Mucosa of descending colon (tissue), 3 donors: ENCODE results near the gene FAM168B. TPM values are rescaled to one million over a fixed set of nuclear protein-coding genes. Genes with fewer than 3 reads are reported as not detected.
A peak's percentile ranks its signal among the peaks of the same experiment; 100 is the strongest.

Source experiments
- ATAC-seq: fragments of 200-7000 bp; cut with Tn5 transposase; one replicate; pipeline ENCODE4 v1.9.1; 2020; ENCODE audit warnings: mild to moderate bottlenecking, moderate library complexity
- DNase-seq, 3 donors: peaks; one replicate each; pipeline ENCODE4 v3.0.0-alpha.2; 2020
- H3K36me3 ChIP-seq: fragments of 200-600 bp; one replicate; pipeline ENCODE4 v1.8.0; 2021; ENCODE audit warnings: low read depth, mild to moderate bottlenecking
- H3K4me1 ChIP-seq: fragments of 200-600 bp; one replicate; pipeline ENCODE4 v1.8.0; 2021; ENCODE audit warnings: low read depth, mild to moderate bottlenecking
- H3K4me3 ChIP-seq: fragments of 200-600 bp; one replicate; pipeline ENCODE4 v1.8.0; 2021; ENCODE audit warnings: mild to moderate bottlenecking
- H3K9me3 ChIP-seq: fragments of 200-600 bp; one replicate; pipeline ENCODE4 v1.8.0; 2021; ENCODE audit warnings: mild to moderate bottlenecking
- CTCF ChIP-seq: fragments of 200-600 bp; IDR thresholded peaks from one replicate; pipeline ENCODE4 v1.8.0; 2022; ENCODE audit warnings: antibody characterized with exemption, mild to moderate bottlenecking
- intact Hi-C, 2 donors: fragments of 100-400 bp; cut with DNase I in 1 of 2; cut with micrococcal nuclease in 1 of 2; formaldehyde crosslinking; loops; one replicate each; pipeline versions ENCODE4 v1.11.0 to v1.11.1; 2022; cut with DNase I, micrococcal nuclease
- long read RNA-seq, 2 donors: library from polyadenylated mRNA; unstranded; transcript quantifications; one replicate each; pipeline ENCODE4 v2.0.0, GENCODE V29; 2019 to 2021
- total RNA-seq, 3 donors: library from RNA; stranded (reverse); fragmentation: NEBNext Ultra II Directional in 2 of 3; extraction: Animal tissue kit (Norgen Biotek cat#: 25700) in 2 of 3; gene quantifications; one replicate each; pipeline versions ENCODE4 v1.2.1 to v1.2.4, GENCODE V29; 2021 to 2023
- donor health status: DM: no; HTN: no; CAD: no; lungs with moderate emphysema.
- donor health status: DM: no; HTN: no; CAD: no.
- donor health status: DM: no; HTN: yes; CAD: no.

FAM168B gene
- 100 to 1,000 TPM in 1 of 3 donors, 10 to 100 TPM in 2; 79.1 to 131 (median 86.1) TPM for total RNA-seq
- long read RNA-seq, donor 1, full-length matches to known transcripts: 20 of 96 reads
- long read RNA-seq, donor 1, partial matches to known transcripts: 30 of 96 reads
- long read RNA-seq, donor 1, other reads (novel, unspliced or antisense): 46 of 96 reads
- long read RNA-seq, donor 2, partial matches to known transcripts: 0 of 6 reads
- long read RNA-seq, donor 2, other reads (novel, unspliced or antisense): 6 of 6 reads

- no peaks in the 10 kb centered on the region for H3K9me3 ChIP-seq
- peaks cover 17% of the 10 kb centered on the region for H3K4me1 ChIP-seq
- intact Hi-C loops: no loop called here
- ATAC-seq (peak; percentile 97), DNase-seq (peak; percentile 91 to 95 (median 94))
- peaks cover 7% of the 10 kb centered on the region for H3K36me3 ChIP-seq
- TF ChIP-seq CTCF: no peak
- H3K4me3 ChIP-seq: peak within 1 kb of the TSS; percentile 61
These were observed at the start of gene FAM168B for GRCh38 chr2:131093006-131093695. FAM168B (minus strand) TSS chr2:131093460; CDS start chr2:131082646, 10,814 bp downstream.

DNA sequence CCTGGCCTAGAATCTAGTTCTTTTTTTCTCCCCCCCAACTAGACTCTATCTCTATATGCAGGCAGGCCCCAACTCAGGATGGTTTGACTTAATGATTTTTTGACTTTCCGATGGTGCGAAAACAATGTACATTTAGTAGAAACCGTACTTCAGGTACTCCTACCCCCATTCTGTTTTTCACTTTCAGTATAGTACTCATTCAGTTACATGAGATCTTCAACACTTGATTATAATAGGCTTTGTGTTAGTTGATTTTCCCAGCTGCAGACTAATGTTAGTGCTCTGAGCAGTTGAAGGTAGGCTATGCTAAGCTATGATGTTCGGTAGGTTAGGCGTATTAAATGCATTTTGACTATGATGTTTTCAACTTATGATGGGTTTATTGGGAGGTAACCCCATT is 49.6 kb upstream of the FAM168B start:
- TF ChIP-seq CTCF: no peak
- Histone ChIP-seq H3K36me3 (peaks cover 6% of the 10 kb centered on the region), H3K4me3 (no peak overlapping the region), H3K9me3 (no peaks in the 10 kb centered on the region), H3K4me1 (no peaks in the 10 kb centered on the region)
- no peak for DNase-seq
- ATAC-seq: no peak
- intact Hi-C loops: no loop called here

DNA sequence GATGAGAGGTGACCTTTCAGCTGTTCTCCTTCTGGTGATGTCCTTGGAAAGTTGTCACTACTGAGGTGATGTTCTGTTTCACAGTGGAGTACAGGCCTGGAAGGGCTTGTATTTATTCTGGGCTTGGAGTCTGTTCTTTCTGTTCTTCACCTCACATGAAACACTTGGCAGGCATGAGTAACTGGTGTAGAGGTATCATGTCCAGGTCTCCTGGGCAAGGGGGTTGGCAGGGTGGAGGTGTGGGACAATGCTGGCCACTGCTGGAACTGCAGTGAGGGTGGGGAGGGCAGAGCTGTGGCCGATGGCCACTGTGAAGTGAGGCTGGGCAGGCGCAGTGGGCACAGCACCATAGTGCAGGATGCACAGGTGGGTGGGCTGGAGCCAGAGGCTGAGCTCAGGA is 47.3 kb upstream of the FAM168B start:
- H3K4me3 ChIP-seq: no peak overlapping the region
- H3K36me3 ChIP-seq: peaks cover 6% of the 10 kb centered on the region
- no peak for TF ChIP-seq CTCF
- no peak for DNase-seq
- H3K9me3 ChIP-seq: no peaks in the 10 kb centered on the region
- intact Hi-C loops: no loop called here
- no peaks in the 10 kb centered on the region for H3K4me1 ChIP-seq
- ATAC-seq: no peak

DNA sequence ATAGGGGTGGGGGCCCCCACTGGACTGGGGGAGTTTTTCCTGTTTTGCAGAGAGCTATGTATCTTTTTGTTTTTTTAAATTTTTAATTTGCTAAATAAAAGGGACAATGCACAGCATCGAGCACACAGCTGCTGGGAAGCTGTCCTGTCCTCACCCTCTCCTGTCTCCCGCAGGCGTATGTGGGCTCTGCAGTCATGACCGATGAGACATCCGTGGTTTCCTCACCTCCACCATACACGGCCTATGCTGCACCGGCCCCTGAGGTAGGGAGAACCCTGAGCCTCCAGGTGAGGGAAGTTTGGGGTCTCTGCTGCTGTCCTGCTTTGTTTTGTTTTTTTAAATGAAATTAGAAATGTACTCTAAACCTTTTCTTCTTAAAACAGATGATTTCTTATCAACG is 39.5 kb upstream of the FAM168B start:
- Histone ChIP-seq H3K4me3 (no peak overlapping the region), H3K36me3 (no peaks in the 10 kb centered on the region), H3K4me1 (no peaks in the 10 kb centered on the region), H3K9me3 (peaks cover 3% of the 10 kb centered on the region)
- TF ChIP-seq CTCF: no peak
- ATAC-seq (no peak), DNase-seq (no peak)
- intact Hi-C loops: no loop called here

- ATAC-seq (no peak), DNase-seq (no peak)
- H3K9me3 ChIP-seq: peaks cover 3% of the 10 kb centered on the region
- no peak for TF ChIP-seq CTCF
- intact Hi-C loops: no loop called here
- no peak overlapping the region for H3K4me3 ChIP-seq
- peaks cover 3% of the 10 kb centered on the region for H3K36me3 ChIP-seq
- H3K4me1 ChIP-seq: no peaks in the 10 kb centered on the region
These were observed 37.0 kb upstream of the FAM168B start for GRCh38 chr2:131130298-131130596.
